HK-2 (cell line): Measurements from ENCODE around the gene IL1RN.

Experiments
- DNase-seq: peaks from one replicate; pipeline ENCODE4 v3.0.0-alpha.2; 2018; ENCODE audit not compliant: unreplicated experiment

IL1RN gene

DNA sequence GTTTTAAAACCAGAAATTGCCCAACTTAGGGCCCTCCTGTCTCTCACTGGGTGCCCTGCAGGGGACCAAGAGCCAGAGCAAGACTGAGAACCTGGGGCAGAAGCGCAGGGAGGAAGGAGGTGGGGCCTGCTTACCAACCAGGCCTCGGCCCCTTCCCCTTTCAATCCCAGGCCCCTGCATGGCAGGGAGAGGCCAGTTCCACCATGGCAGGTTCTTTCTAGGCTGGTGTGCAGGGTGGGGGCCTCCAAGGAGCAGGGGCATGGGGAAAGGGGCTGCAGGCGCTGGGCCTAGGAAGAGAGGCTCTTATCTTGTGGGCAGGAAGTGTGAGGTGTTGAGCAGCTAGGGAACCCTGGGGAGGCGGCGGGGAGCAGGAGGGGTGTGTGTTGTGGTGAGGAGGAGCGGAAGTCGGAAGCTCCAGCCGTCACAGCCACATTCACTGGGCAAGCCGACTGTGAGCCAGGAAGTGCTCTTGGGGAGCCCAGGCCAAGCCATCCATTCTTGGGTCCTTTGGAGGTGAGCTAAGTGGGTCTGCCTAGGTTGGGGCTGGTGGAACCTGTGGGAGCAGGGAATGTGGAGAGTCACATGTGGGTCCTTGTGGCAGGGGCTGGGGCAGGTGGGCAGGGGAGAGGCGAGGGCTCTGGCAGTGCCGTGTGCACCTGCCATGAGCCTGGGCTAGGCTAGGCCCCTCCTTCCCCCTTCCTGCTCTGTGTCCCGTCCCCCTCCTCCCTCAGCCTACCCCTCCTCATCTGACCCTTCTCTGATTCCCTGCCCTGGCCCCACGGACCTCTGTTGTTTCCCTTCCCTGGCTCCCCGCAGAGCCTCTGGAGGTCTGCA is 46.4 kb downstream of the IL1RN start, which contains the start of gene PSD4:
Gene PSD4 (plus strand): TSS at position 430 of the 834 bp plus-strand sequence. CDS start 8,486 bp downstream, outside the sequence.
- no peak for DNase-seq

DNA sequence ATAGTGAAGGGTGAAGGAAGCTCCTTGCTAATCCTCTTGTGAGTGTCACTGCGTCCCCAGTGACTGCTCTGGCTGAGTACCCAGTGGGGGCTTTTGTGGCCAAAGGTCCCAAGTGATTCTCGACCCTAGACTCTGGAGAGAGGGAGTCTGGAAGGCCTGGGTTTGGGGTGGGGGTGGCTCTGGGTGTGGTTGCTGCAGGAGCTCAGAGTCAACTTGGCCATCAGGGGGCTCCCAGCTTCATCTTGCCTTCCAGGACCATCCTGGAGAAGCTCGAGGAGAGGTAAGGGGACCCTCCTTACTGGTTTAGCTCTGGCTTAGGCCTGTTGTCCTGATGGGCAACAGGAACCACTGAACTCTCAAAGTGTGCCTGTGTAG is 47.0 kb downstream of the IL1RN start:
- DNase-seq, result no peak

DNA sequence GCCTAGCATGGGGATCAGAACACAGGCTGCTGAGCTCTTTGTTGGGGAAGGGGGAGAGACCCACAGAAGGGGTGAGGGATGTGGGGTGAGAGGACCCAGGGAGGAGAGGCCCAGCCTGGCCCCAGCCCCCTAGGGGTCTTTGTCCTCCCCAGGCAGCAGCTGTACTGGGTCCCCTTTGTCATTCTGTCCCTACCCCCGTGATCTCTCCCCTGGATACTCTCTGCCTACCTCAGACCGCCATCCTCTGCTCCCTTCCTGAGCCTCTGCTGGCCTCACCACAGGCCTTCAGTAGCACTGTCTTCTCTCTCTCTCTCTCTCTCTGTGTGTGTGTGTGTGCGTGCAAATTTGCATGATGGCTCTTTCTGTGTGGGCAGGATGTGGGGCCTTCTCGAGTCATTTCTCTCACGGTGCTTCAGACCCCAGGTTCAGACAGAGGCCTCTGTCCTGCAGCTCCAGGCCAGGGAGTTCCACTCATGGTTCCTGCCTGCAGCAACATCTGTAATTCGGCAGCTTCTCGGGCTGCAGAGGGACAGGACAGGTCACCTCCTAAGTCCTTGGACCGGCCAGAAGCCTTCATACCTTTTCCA is 47.7 kb downstream of the IL1RN start:
- DNase-seq, result no peak

DNA sequence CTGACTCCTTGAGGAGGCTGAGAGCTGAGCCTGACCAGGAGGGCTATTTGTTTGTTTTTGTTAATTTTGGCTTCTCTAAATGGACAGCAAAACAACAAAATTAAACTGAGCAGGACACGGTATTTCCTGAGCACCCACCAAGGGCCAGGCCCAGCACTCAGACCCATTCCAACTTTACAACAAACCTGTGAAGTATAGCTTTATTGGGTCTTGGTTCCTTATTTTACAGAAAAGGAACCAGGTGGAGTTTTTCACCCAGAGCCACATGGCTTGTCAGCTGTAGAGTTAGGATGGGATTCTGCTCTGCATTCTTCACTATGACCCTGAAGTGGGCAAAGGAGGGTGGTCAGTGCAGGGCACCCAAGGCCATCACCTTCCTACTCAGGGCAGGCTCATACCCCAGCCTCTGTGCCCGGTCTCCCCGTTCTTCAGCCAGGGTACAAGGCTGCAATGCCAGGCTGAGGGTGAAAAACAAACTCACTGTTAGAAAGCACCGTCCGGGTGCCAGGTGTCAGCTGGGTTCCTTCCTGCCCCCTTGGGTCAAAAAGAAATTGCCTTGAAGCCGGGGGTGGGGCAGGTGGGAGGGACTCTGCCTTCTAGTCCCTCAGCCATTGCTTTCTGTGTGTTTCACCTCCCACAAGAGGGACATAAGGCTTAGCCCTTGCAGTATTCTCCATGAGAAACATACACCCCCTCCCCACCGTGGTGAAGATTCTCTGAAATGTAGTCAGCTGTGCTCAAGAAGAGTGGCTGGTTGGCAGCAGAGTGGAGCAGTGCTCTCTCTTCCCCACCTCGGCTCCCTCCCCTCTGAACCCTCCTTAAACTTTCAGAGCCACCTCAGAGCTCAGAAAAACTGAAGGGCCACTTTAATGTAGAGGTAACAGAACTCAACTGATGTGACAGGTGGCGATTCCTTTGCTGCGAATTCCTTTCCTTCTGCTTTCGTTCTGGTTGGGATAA is 48.6 kb downstream of the IL1RN start:
- no peak for DNase-seq

DNA sequence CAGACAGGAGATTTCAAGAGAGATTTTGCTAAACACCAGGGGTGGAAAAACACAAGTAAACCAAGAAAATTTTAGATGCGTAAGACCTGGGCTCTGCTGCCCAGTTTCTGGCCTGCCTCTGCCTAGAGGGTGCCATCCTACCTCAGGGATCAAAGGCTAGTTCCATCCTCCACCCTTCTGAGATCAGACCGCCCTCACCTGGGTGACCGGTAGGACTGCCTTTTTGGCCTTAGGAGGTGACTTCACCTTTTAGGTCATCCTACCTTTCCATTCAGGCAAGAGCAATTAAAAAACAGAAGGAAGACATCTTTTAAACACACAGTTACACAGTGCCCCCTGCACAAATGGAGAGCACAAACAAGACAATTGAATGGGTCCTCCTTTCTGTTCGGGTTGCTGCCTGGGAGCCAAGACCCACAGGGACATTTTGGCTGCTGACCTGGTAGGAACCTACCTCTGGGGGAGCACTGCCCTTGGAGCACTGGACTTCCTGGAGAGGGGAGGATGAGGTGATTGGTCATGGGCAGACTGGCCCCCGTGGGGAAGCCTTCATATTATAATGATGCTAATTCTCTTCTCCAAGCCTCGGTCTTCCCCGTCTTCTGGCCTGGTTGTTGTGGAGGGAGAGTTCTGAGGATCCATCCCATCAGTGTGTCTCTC is 49.4 kb downstream of the IL1RN start:
- no peak for DNase-seq

DNA sequence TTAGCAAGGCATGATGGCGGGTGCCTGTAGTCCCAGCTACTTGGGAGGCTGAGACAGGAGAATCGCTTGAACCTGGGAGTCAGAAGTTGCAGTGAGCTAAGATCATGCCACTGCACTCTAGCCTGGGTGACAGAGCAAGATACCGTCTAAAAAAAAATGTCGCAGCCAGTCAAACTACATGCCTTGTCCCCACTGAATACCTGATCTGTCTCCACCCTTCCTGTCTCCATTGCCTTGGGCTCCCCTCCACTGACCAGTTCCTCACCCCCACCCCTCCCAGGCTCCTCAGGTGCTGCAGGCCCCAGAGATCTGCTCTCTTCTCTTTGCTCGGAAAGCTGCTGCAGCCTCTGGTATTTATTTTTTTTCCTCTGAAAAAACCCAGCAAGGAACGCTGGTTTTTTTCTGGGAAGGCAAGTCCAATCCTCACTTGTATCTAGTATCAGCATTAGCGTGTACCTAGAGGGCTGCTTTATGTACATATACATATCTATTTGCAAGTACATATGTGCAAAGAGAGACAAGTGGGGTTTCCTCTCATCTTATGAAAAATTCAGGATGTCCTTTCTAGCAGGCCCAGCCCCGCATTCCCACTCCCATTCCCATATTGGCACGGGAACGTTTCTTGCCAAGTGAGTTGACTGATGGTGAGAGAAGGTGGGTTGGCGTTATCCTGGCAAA is 50.8 kb downstream of the IL1RN start:
- no peak for DNase-seq

DNA sequence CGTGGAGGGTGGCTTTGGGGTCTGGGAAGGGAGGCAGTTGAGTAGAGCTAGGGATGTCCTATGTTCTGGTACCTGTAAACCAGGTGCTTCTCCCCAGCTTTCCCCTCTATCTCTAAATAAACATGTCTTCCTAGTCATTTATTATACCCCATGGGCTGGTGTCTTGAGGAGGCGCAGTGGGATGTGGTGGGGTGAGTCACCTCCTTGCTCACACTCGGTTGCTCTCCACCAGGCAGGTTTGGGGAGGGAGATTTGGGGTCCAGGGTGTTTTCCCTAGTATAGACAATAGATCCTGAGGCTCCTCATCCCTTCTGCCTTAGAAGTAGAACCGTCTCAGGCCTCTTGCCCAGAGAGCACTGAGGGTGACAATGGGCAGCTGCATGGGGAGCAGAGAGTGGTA is 51.5 kb downstream of the IL1RN start:
- DNase-seq, result no peak

DNA sequence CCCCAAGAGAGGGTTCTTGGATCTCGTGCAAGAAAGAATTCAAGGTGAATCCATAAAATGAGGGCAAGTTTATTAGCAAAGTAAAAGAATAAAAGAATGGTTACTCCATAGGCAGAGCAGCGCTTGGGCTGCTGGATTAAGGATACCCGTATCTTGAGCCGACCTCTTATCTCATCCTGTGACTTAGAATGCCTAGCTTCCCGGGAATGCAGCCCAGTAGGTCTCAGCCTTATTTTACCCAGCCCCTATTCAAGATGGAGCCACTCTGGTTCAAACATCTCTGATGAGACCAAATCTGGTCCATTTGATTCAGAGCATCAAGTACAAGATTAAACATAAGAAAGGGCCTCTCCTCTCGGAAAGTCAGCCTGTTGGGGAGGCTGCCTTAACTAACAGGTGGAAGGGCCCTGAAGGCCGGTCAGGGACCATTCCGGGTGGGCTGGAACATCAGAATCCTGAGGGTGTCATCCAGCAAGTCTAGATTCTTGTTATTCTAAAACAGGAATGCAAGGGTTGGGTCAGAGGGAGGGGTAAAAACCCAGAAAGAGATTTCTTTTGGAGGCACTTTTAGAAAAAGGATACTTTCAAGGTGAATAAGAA is 52.1 kb downstream of the IL1RN start:
- no peak for DNase-seq

DNA sequence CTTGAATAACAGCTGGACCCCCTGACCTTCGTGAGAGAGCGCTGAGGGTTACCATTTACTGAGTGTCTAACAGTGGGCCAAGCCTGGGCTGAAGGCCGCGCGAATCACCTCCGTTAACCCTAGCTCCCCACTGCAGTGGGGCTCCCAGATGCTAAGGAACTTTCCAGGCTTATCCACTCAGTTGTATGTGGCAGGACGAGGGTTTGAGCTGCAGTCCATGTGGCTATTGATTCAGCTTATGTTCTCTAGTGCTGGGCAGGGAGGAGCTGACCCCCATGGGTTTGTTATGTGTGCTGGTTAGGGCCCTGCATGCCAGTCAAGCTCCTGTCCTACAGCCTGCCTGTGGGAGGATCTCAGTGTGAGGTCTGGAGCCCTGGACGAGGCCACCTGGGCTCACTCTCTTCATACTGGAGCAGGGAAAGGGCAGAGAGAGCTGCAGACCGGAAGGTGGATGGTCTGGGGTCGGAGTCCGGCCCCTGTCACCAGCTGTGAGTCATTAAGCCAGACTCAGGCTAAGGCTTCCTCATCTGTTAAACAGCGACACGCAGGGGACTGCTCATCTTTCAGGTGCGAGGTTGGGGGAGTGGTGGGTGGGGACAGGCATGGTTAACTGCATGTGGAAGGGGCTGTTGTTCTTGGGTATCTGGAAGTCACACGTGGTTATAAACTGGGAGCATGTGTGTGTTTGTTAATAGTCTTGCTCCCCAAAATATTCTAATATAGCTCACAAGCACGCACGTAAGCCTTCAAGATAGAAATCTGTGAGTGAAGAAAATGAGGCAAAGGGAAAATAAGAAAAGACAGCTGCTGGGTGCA is 52.9 kb downstream of the IL1RN start:
- DNase-seq, result no peak

DNA sequence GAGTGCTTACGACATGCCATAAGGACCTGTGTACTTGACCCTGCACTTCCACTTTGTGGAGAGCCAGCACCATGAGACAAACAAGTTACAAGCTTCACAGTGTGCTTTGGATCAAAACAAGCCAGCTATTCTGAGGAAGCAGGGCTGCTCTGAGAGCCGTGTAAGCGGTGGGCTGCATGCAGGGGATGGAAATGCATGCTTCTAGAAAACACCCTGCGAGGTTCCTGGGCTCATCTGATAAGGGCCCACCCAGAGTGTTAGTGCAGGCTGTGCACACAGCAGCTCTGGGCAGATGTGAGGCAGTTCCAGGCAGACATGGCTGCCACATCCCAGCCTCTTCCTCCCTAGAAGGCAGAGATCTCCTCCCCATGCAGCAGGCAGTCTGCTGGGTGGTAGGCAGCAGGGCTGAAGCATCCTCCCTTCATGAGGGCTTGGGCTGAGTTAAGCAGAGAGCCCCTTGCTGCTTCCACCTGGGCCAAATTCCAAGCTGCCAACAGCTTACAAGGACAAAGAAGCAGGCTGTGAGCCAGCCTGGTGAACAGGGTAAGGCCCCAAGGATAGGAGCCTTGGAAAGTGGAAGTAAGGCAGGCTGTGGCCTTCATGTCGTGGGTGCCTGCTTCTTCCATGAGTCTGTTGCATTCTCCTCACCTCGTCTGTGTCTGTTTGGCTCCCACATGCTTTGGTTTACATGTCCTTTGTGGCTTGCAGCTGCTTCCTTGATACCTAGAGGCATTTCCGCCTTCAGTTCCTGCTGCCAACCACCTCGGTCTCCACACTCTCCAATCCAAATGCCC is 54.1 kb downstream of the IL1RN start:
- no peak for DNase-seq

DNA sequence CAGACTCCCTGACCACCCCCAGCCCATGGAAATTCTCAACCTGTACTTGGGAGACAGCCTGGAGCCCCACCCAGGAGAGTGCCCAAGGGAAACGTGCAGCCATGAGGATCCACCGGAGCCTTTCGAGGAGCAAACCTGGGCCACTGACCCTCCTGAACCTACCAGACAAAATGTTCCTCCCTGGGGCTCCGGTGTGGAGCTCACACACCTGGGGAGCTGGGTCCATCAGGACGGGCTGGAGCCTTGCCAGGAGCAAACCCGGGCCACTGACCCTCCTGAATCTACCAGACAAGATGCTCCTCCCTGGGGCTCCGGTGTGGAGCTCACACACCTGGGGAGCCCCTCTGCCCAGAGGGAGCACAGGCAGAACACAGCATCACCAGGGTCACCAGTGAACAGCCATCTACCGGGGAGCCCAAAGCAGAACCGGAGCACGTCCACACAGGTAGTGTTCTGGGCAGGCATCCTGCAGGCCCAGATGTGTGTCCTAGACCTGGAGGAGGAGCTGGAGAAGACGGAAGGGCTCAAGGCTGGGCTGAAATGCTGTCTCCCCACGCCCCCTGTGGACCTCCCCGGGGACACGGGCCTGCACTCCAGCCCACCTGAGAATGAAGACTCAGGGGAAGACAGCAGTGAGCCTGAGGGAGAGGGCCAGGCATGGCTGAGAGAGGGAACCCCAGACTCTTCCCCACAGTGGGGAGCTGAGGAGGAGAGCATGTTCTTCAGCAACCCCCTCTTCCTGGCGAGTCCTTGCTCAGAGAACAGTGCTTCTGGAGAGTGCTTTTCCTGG is 55.3 kb downstream of the IL1RN start:
- no peak for DNase-seq

DNA sequence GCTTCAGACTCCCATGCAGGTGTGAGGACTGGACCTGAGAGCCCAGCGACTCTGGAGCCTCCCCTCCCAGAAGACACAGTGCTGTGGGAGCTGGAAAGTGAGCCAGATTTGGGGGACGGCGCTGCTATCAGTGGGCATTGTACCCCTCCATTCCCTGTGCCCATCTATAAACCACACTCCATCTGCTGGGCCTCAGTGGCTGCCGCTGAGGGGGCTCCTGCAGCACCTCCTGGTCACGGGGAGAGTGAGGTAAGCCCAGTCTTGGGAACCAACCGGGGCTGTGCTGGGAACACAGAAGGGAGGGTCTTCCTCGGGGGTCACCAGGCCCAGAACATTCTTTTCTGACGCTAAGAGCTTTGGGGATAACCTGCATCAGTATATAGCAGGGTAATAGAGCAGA is 55.9 kb downstream of the IL1RN start:
- DNase-seq, result no peak
